COR-L47 (cell line): Measurements from ENCODE around the gene OCRL.
"Not testable (repeated sequence)": the region's sequence is repeated elsewhere in the genome, so short reads cannot be mapped to it uniquely, and the experiment has no call there.

Experiments
- DNase-seq: peaks from one replicate; lab custom pipeline; 2025; lab: John Stamatoyannopoulos, UW

The OCRL gene

GRCh38 chrX:129534816-129535578 lies 5.1 kb upstream of the OCRL start:
- no peak for DNase-seq

- no peak for DNase-seq
These were observed 694 bp downstream of the OCRL start for GRCh38 chrX:129540722-129541184.

- DNase-seq: no peak
These were observed 4.7 kb downstream of the OCRL start for GRCh38 chrX:129544780-129545179.

GRCh38 chrX:129545408-129545807 lies 5.3 kb downstream of the OCRL start:
- DNase-seq: no peak

- no peak for DNase-seq
These were observed 9.1 kb downstream of the OCRL start for GRCh38 chrX:129549124-129549523.

GRCh38 chrX:129553619-129554288 lies 13.7 kb downstream of the OCRL start:
- DNase-seq: no peak

GRCh38 chrX:129554816-129555215 lies 14.8 kb downstream of the OCRL start:
- not testable (repeated sequence) for DNase-seq

GRCh38 chrX:129556806-129557315 lies 16.8 kb downstream of the OCRL start:
- no peak for DNase-seq

GRCh38 chrX:129557844-129558480 lies 17.9 kb downstream of the OCRL start:
- no peak for DNase-seq

GRCh38 chrX:129559783-129560182 lies 19.7 kb downstream of the OCRL start:
- no peak for DNase-seq

- DNase-seq: no peak
These were observed 21.4 kb downstream of the OCRL start for GRCh38 chrX:129561453-129561852.

GRCh38 chrX:129564345-129564744 lies 24.3 kb downstream of the OCRL start:
- not testable (repeated sequence) for DNase-seq

- no peak for DNase-seq
These were observed 25.1 kb downstream of the OCRL start for GRCh38 chrX:129565046-129565650.

- no peak for DNase-seq
These were observed 26.0 kb downstream of the OCRL start for GRCh38 chrX:129566073-129566472.

- DNase-seq: no peak
These were observed 28.3 kb downstream of the OCRL start for GRCh38 chrX:129568349-129568748.

GRCh38 chrX:129572422-129572821 lies 32.4 kb downstream of the OCRL start:
- no peak for DNase-seq

- not testable (repeated sequence) for DNase-seq
These were observed 33.6 kb downstream of the OCRL start for GRCh38 chrX:129573652-129574051.

- DNase-seq: no peak
These were observed 34.2 kb downstream of the OCRL start for GRCh38 chrX:129574214-129574613.

GRCh38 chrX:129576539-129576938 lies 36.5 kb downstream of the OCRL start:
- no peak for DNase-seq

GRCh38 chrX:129577473-129577872 lies 37.4 kb downstream of the OCRL start:
- no peak for DNase-seq

GRCh38 chrX:129577877-129578276 lies 37.8 kb downstream of the OCRL start:
- DNase-seq: no peak

- DNase-seq: no peak
These were observed 41.8 kb downstream of the OCRL start for GRCh38 chrX:129581904-129582303.
